ENCODE data around the gene XKR7. TPM values are rescaled to one million over a fixed set of nuclear protein-coding genes. Genes with fewer than 3 reads are reported as not detected.

The XKR7 gene
- total and polyA plus RNA-seq, 4 donors: 0.02 to 0.12 (median 0.05) TPM

GRCh38 chr20:31933698-31934097 is 34.3 kb upstream of the XKR7 start:
- no peak overlapping the region for H3K27ac ChIP-seq (ENCODE audit: low read depth in 1 of 2, low read length in 1 of 2)

GRCh38 chr20:31934491-31934890 is 33.5 kb upstream of the XKR7 start:
- WGBS, 2 donors: 88 to 92% methylated on average over 14 of the region's 14 CpGs
- no peak for TF ChIP-seq CTCF (IDR thresholded peaks at IDR 0.05; ENCODE audit: control extremely low read depth, extremely low read depth)

More at GRCh38 chr20:31933698-31934097, 34.3 kb upstream of the XKR7 start:
- H3K36me3 ChIP-seq (ENCODE audit: control insufficient read depth in 4 of 4, insufficient read depth in 4 of 4, low read length in 4 of 4): no peaks in the 10 kb centered on the region
- H3K27me3 ChIP-seq (ENCODE audit: control insufficient read depth in 3 of 3, insufficient read depth in 3 of 3, low read length in 2 of 3): no peaks in the 10 kb centered on the region
- H3K4me3 ChIP-seq: no peak overlapping the region
- ATAC-seq (ENCODE audit: insufficient read depth, low FRiP score) (no peak), DNase-seq (no peak)
- no peaks in the 10 kb centered on the region for H3K4me1 ChIP-seq (ENCODE audit: control insufficient read depth in 5 of 5, insufficient read depth in 5 of 5, low read length in 5 of 5)
- WGBS, 2 donors: 88 to 89% methylated on average over 10 of the region's 10 CpGs
- no peak for TF ChIP-seq CTCF (IDR thresholded peaks at IDR 0.05; ENCODE audit: control extremely low read depth, extremely low read depth)
- no peaks in the 10 kb centered on the region for H3K9me3 ChIP-seq (ENCODE audit: control insufficient read depth in 4 of 4, insufficient read depth in 3 of 4, low read length in 3 of 4)
- H3K9ac ChIP-seq (ENCODE audit: insufficient read depth in 1 of 2, low read length in 2 of 2): no peak overlapping the region

GRCh38 chr20:31934968-31935764 is 32.8 kb upstream of the XKR7 start:
- TF ChIP-seq CTCF (IDR thresholded peaks at IDR 0.05; ENCODE audit: control extremely low read depth, extremely low read depth): no peak
- no peaks in the 10 kb centered on the region for H3K27me3 ChIP-seq (ENCODE audit: control insufficient read depth in 3 of 3, insufficient read depth in 3 of 3, low read length in 2 of 3)
- no peaks in the 10 kb centered on the region for H3K36me3 ChIP-seq (ENCODE audit: control insufficient read depth in 4 of 4, insufficient read depth in 4 of 4, low read length in 4 of 4)
- no peaks in the 10 kb centered on the region for H3K4me1 ChIP-seq (ENCODE audit: control insufficient read depth in 5 of 5, insufficient read depth in 5 of 5, low read length in 5 of 5)
- no peak overlapping the region for H3K4me3 ChIP-seq
- no peak for DNase-seq
- no peak overlapping the region for H3K9ac ChIP-seq (ENCODE audit: insufficient read depth in 1 of 2, low read length in 2 of 2)
- WGBS, 2 donors: 69 to 79% methylated on average over 8 of the region's 8 CpGs
- ATAC-seq (ENCODE audit: insufficient read depth, low FRiP score): no peak
- no peaks in the 10 kb centered on the region for H3K9me3 ChIP-seq (ENCODE audit: control insufficient read depth in 4 of 4, insufficient read depth in 3 of 4, low read length in 3 of 4)
- H3K27ac ChIP-seq (ENCODE audit: low read depth in 1 of 2, low read length in 1 of 2): no peak overlapping the region

More at GRCh38 chr20:31934491-31934890, 33.5 kb upstream of the XKR7 start:
- no peak for ATAC-seq (ENCODE audit: insufficient read depth, low FRiP score)
- Histone ChIP-seq H3K4me3 (no peak overlapping the region), H3K36me3 (ENCODE audit: control insufficient read depth in 4 of 4, insufficient read depth in 4 of 4, low read length in 4 of 4) (no peaks in the 10 kb centered on the region), H3K4me1 (ENCODE audit: control insufficient read depth in 5 of 5, insufficient read depth in 5 of 5, low read length in 5 of 5) (no peaks in the 10 kb centered on the region), H3K27me3 (ENCODE audit: control insufficient read depth in 3 of 3, insufficient read depth in 3 of 3, low read length in 2 of 3) (no peaks in the 10 kb centered on the region), H3K9ac (ENCODE audit: insufficient read depth in 1 of 2, low read length in 2 of 2) (no peak overlapping the region), H3K9me3 (ENCODE audit: control insufficient read depth in 4 of 4, insufficient read depth in 3 of 4, low read length in 3 of 4) (no peaks in the 10 kb centered on the region), H3K27ac (ENCODE audit: low read depth in 1 of 2, low read length in 1 of 2) (no peak overlapping the region)
- DNase-seq: no peak

All from lung (tissue), 12 donors.